GM12873 (cell line): ENCODE measurements around the gene LRP8.

ENCODE experiments used
- TF ChIP-seq, protein P1 (sequence below): IDR thresholded peaks from 2 replicates; pipeline ENCODE4 v1.5.1; 2012; ENCODE audit warnings: low read depth, mild to moderate bottlenecking, moderate library complexity, low read length, control low read depth; ENCODE audit not compliant: insufficient read depth; ENCODE audit errors: missing control alignments

Gene LRP8

DNA sequence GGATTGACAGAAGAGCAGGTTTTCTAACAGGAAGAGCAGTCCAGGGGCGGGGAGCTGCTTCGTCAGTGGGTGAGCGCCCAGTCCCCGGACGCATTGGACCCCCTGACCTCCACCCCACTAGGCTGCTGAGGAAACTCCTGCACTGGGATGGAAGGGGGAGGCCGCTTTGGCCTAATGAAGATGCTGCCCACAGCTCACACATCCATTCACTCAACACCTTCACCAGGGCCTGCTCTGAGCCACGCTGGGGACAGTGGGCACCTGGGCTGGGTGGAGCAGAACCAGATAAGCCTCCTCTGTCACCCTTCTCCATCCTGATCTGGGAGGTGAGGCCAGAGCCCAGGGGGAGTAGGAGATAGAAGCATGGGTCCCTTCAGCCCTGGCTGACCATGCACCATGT is 13.3 kb downstream of the LRP8 start:
- TF ChIP-seq, protein P1, sequence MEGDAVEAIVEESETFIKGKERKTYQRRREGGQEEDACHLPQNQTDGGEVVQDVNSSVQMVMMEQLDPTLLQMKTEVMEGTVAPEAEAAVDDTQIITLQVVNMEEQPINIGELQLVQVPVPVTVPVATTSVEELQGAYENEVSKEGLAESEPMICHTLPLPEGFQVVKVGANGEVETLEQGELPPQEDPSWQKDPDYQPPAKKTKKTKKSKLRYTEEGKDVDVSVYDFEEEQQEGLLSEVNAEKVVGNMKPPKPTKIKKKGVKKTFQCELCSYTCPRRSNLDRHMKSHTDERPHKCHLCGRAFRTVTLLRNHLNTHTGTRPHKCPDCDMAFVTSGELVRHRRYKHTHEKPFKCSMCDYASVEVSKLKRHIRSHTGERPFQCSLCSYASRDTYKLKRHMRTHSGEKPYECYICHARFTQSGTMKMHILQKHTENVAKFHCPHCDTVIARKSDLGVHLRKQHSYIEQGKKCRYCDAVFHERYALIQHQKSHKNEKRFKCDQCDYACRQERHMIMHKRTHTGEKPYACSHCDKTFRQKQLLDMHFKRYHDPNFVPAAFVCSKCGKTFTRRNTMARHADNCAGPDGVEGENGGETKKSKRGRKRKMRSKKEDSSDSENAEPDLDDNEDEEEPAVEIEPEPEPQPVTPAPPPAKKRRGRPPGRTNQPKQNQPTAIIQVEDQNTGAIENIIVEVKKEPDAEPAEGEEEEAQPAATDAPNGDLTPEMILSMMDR: no peak

DNA sequence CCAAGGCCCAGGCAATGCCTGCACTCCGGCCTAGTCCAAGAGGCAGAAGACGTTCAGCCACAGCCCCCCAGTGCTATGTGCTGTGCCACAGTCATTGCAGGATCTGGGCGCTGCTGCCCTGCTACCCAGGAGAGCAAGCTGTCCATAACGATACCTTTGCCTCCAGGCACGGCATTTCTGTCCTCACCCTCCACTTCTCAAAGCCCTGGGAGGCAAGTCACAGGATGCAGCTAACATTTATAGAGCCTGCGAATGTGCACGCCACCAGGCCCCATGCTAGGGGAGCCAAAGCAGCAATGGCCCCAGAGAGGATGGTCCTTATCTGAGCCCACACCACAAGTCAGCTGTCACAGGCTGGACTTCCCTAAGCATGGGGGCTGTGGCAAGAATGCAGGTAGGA is 13.8 kb downstream of the LRP8 start:
- TF ChIP-seq, protein P1: no peak

DNA sequence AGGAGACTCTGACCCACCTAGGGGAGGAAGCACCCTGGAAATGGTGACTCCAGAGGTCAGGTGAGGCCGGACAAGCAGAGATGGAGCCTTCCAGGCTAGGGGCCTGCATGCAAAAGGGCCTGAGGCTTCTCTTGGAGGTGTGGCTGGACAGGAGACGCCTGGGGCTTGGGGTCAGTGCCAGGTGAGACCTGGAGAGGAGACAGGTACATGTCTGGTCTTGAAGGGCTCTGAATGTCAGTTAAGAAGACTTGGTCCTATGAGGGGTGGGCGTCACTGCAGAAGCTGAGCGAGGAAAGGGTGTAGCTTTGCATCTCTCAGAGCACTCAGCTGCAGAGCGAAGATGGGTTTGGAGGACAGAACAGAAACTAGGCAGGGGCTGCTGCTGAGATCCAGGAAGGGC is 14.3 kb downstream of the LRP8 start:
- TF ChIP-seq, protein P1: no peak

DNA sequence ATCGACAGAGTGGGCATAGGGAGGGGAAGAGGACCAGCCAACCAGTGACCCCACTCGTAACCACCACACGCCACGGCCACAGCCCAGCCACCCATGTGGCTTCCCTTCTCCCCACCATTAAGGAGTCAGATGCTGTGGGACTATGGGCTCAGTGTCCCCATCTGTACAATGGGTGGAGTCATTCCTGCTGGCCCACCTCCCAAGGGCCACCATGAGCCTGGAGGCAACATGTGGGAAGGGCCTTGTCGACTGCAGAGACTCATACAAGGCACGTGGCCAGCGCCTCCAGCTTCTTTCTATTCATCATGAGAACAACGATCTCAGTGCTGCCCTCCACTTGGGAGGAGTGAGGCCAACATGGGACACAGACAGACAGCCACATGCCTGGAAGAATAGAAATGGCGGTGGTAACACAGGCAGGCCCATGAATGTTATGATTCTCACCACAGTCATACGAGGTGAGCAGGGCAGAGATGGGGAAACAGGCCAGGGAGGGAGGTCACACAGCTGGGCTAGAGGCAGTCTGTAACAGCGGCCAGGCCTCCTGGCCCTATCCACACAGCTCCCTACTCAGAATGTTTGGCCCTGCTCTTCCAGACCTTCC is 16.1 kb downstream of the LRP8 start:
- TF ChIP-seq, protein P1: no peak

DNA sequence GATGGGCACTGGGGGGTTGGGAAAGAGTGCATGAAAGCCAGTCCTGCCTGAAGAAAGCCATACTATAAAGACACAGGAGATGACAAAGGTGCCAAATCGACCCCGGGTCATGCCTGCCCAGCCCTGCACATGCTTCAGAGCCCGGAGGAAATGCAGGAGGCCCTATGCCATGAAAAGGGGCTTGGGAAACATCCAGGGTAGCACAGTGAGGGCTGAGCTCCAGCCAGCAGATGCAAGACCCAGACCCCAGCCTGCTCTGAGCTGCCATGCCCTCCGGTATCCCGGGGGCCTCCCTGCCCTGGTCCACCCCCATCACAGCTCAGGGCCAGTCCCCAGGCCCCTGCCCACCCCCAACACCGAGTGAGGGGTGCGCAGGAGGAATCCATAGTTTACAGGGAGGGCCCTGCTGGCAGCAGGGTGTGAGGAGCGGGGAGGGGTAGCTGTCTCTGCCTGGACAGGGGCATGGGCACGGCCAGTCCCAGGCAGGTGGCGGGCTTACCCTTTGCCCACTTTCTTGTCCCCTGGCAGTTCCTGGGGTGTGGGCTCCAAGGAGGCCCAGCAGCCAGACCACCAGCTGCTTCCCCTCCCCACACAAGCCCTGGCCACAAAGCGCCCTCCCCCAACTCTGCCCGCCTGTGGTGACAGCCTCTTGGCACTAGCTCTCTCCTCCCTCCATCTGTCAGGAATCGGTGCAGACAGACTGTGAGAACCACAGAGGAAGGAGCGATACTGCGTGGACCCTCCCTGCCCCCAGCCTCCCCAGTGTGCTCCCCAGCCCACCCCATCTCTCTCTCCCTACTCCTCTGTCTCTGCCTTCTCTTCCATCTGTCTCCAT is 16.8 kb downstream of the LRP8 start:
- TF ChIP-seq, protein P1: no peak

DNA sequence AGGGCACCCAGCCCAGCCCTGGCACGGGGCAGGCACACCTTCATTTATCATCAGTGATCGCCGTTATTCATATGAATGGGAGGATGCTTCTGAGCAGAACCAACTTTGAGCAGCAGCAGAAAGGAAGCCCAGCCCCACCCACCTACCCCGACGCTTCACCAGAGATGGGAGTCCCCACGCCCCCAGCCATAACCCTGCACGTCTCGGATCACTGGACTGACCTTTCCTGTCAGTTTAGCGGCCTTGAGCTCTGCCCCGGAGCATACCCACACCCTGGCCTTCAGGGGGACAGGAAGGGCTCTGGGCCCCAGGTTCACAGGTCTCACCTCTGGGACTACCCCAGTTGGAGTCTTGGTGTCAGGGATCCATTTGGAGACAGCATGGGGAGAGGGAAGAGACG is 18.1 kb downstream of the LRP8 start:
- TF ChIP-seq, protein P1: no peak

DNA sequence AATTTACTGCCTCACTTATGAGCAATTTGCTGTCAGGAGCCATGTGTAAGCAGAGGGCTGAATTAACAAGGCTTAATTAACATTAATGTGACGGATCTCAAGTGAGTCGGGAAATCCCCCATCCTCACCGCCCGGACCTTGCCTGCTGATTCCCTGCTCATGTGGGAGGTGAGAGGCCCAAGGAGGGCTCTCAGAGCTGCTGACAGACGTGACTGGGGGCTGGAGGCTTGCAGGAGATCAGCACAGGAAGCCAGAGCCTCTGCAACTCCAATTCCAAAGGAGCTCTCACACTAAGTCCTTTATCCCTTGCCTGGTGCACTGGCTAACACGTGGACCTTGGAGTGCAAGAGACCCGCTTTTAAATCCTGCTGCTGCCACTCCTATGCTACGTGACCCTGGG is 19.4 kb downstream of the LRP8 start:
- TF ChIP-seq, protein P1: no peak
